HuH-7.5 (cell line): ENCODE measurements around the gene FADS1.
A peak's percentile ranks its signal among the peaks of the same experiment; 100 is the strongest.

Experiments used
- DNase-seq: peaks from one replicate; pipeline ENCODE4 v3.0.0; 2011; ENCODE audit warnings: low spot score

The FADS1 gene

DNA sequence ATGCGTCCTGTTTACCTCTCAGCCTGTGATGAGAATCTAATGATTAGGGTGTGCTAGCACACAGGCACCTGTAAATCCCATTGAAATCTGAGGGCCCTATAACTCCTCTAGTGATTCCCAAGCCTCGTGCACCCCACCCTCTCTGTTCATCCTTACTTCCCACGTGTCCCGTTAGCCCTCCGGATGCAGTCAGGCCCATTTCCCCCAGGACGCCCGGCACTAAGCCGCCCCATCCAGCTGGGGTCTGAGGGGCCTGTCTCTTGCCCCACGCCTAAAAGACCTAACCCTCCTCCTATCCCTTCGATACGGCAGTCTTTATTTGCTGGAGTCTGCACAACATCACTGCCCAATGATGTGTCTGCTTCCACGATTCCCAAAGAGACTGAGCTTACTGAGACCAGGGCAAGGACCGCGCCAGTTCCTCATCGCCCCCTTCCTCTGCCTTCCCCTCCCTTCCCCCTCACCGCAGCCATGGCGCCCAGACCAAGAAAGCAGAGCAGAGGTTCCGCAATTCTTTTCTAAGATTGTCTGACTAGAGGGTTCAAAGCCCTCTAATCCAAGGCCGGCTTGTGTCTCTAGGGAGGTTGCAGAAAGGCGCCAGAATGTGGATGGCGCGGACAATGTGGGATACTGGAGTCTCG, 10.2 kb upstream of the FADS1 start:
- no peak for DNase-seq

DNA sequence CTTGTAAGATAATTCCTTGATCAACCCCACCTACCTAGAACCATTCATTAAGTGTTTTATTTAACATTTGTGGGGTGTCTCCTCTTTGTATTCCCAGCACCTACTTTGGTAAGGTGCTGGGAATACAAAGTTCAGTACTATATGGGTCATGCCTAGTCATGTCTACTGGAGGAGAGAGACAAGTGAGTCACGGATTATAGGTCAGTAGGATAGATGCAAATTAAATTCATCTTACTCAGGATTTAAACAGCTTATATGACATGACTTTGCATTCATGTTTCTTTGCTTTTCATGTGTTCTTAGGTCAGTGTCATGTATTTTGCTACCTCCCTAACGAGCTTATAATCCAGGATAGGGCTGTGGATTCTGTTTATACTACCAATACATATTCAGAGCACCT, 3.4 kb upstream of the FADS1 start:
- no peak for DNase-seq

DNA sequence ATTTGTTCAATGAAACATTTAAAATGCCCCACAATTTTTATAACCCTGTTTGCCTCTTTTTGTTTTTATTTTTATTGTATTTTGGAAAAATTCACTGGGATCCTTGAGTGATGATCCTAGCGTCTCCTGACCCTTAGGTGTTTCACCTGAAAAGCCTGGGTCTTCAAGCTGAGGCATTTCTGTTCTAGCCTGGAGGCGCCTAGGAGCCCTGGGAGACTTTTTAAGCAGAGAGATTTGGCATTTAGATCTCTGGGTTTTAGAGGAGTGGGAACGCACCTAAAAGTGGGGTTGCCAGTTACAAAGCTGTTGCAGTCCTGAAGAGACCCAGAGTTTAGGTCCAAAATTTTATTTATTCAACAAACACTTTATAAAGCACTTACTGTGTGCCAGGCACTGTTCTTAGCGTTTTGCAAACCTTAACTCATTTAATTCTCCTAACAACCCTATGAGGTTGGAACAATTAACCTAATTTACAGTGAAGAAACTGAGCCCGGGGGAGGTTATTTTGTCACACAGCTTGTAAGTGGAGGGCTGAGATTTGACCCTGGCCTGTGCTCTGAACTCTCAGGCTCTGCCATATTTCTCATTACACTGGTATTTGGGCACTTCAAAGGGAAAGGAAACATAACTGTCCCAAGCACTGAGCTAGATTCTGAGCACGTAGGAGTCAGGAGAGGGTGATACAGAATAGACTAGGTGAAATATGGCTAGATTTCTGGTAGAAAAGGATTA, 834 bp upstream of the FADS1 start:
- DNase-seq, result no peak

DNA sequence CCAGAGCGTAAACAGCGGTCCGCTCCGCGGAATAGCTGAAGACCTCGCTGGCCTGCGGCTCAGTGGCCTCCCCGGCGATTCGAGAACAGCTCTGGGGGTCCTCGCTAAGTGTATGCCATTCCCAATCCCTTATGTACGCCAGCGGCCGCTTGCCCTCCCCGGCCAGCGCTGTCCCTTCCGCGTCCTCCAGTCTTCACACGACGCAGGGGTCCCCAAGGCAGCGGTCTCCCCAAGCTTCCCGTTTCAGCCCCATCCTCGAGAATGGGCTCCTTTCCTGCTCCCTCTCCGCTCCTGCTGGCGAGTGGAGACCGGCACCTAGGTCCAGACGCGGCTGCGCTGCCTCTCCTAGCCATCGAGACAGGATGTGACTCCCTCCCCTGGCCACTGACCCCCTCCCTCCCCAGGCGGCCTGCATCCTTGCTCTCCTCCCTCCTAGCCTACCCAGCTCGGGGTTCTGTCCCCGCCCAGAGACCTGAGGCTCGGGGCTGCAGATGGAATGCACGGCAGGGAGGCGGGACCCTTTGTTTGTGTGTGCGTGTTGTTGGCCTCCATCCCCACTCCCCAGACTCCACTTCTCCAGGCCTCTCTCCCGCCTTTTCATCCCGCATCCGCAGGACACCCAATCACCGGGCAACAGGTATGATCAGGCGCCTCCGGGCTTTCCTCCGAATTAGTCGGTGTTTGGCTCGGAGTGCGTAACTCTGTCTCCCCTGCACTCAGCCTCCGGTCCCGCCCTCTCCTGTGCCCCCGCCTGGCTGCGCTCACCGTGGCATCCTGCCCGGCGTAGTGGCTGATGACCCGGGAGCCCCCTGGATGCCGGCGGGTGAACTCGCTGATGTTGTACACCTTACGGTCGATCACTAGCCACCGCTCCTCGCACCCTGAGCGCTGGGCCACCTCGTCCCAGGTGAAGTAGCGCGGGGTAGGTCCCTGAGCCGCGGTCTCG, 740 bp downstream of the FADS1 start:
- DNase-seq, result peak; percentile 89

DNA sequence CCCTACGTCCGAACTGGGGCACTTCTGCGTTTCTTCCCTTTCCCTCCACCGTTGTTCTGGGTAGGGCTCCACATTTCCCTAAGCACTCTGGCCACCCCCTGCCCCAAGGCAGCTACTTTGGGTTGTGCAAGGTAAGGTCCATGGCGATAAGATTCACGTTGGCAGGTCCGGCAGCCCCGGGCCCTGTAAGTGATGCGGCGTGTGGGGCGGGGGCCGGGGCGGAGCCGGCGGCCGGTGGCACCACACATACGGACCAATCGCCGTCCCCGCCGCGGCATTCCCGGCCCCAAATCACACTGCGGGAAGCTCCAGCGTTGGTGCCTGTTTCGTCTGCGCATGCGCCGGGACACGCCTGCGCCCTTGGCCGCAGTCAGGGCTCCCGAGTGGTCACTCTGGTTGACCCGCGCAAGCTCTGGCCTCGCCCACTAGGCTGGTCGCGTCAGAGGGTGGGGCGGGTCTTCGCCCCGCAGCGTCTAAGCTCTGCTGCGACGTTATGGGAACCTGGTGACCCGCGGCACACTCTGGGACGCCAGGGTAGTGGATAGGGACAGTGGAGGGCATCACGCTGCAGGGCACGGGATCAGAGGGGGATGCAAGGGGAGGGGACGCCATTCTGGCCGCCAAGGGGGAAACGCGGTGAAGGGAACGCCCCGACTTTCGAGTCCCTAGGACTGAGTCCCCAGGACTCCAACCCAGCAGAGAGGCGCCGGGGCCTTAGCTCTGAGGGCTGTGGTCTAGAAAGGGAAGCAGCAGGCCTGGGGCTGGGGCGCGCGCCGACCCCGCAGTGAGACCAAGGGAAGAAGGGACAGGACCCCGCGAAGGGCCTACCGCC, 1.6 kb downstream of the FADS1 start:
- DNase-seq, result peak; percentile 98

DNA sequence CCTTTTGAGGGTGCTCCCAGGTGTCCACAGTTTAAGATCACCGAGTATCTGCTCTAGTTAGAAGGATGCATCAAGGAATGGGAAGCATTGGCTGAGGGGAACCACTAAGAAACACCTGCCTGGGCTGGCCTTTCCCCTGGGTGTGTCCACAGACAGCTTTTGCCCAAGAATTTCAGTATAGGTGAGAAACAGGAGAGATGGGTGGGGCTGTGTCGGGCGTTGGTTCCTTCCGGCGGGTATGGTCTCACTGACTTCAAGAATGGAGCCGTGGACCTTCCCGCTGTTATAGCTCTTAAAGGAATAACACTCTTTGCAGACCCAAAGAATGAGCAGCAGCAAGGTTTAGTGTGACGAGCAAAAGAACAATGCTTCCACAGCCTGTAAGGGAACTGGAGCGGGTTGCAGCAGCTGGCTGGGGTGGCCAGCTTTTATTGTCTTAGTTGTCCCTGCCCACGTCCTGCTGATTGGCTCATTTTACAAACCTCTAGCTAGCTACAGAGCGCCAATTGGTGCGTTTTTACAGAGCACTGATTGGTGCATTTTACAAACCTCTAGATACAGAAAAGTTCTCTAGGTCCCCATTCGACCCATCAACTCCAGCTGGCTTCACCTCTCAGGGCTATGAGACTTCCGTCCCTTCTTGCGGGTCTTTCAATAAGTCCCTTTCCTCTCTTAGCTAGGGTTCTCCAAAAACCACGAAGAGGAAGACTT, 2.4 kb downstream of the FADS1 start:
- no peak for DNase-seq

DNA sequence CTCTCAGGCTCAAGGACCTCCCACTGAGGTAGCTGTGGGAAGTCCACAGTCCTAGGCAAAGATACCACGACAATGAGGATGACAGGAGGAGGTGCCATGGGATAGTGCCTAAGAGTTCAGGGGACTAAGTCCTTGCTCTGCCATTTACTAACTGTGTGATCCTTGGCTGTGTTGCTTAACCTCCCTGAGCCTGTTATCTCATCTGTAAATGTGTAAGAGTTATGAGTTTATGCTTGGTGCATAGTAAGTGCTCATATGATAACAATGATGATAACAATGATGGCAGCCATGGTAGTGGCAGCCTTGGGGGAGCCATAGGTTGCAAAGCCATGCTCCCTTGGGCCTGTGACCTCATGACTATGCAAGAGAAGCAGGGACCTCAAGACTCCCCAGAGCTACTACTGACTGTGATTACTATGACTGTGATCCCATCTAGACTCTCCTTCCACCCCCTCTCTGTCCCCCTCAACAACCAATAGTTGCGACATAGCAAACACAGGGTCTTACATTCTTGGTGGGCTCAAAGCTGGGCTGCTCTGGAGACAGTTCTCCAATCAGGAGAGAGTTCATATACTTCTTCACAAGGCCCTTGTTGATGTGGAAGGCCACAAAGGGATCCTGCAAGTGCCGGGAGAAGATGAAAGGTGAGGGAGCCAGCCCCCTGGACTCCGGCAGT, 3.9 kb downstream of the FADS1 start:
- DNase-seq, result no peak

DNA sequence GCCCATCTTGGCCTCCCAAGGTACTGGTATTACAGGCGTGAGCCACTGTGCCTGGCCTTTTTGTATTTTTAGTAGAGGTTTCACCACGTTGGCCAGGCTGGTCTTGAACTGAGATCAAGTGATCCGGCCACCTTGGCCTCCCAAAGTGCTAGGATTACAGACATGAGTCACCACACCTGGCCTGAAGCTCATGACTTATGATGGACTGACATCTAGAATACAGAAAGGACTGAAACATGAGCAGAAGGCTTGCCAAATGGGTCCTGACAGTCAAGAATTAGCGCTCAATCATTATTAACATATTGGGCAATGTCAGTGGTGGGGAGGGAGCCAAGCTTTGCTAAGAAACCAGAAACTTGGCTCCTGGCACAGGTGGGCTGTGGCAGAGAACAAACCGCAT, 5.0 kb downstream of the FADS1 start:
- DNase-seq, result no peak

DNA sequence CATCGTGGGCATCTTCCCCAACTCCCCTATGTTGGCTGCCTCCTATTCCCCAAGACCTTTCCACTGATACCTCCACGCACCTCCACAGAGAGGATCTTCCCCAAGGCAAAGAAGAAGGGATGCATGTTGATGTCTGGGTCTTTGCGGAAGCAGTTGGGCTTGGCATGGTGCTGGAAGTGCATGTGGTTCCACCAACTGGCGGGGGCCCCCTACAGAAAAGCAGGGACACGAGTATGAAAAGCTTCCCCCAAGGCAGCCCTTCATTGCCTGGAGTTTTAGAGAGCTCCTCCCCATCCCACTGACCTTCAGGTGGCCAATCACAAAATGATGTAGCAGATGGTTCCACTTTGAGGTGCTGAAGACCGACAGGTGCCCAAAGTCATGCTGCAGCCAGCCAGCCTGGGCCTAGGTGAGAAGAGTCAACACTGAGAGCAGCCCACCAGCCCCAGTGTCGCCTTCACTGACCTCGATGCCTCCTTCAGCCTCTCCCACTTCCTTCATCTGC, 6.1 kb downstream of the FADS1 start:
- no peak for DNase-seq

DNA sequence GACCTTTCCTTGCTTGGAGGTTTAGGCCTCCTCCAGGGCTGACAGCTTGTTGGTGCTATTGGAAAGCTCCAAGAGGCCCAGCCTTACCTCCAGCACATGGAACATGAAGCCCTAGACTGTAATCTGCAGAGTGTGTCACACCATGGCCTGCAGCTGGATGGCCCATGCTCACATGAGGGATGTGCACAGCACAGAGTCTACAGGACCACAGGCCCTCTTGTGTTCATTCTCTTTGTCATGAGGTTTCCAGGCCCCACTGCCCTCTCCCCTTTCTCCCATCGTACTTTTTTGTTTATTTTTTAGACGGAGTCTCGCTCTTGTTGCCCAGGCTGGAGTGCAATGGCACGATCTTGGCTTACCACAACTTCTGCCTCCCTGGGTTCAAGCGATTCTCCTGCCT, 10.0 kb downstream of the FADS1 start:
- DNase-seq, result no peak

DNA sequence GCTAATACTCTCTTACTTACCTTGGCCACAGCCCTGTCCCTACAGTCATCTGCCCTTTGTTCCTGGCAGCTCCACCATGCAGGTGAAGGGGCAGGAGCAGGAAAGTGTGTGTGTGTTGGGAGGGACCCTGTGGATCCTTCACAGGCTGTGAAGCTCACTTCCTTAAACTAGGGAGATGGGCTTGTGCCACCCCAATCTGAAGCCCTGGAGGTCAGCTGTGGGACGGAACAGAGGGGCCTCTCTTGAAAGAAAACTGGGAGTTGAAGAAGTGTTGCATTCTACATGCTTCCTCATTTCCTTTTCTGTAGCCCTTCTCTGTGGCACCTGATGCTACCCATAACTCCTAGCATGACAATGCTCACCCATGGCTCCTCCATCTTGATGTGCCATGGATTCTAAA, 11.7 kb downstream of the FADS1 start:
- no peak for DNase-seq

DNA sequence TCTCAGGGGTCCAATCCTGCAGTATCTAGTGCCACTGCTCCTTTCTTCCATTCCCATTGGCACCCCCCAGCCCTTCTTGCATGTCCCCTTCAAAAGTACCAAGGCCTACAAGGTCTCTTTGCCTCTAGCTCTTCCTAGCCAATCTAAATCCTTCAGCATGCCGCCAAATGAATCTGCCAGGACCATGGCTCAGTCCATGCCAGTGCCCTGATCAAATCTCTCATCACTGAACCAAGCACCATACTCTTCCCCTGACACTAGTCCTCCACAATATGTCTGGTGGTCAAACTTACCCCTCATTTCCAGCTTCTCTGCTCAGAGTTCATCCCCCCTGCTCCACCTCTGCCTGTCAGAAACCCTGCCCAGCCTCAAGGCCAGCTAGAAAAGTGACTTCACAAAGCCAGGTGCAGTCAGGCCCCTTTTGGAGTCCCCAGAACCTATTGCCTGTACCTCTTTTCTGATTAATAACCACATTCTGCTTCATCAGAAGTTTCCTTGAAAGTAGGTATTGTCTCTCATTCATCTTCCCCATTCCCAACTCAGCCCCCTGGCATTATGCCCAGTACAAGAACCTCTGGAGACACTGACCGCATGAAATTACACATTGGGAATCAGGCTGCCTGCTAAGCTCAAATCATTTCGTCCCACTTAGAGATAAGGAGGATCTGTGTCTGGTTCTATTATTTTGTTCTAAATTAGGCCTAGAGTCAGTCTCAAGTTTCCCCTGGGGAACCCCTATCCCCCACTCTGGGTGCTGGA, 12.7 kb downstream of the FADS1 start:
- no peak for DNase-seq

DNA sequence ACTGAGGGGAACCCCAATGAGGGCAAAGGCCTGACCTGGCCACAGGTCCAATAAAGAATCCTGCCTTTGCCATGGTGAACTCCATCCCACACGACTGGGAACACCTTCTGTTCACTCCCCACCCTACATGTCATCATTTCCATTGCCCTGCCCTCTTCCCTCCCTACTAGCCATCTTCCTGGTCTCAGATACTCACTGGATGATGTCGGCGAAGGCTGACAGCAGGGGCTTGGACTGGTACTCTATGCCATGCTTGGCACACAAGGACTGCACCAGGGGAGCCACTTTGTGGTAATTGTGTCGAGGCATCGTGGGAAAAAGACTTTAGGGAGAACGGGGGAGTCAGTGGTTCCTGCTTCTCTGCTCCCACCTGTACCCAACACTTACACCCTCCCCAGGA, 14.2 kb downstream of the FADS1 start:
- DNase-seq, result no peak

DNA sequence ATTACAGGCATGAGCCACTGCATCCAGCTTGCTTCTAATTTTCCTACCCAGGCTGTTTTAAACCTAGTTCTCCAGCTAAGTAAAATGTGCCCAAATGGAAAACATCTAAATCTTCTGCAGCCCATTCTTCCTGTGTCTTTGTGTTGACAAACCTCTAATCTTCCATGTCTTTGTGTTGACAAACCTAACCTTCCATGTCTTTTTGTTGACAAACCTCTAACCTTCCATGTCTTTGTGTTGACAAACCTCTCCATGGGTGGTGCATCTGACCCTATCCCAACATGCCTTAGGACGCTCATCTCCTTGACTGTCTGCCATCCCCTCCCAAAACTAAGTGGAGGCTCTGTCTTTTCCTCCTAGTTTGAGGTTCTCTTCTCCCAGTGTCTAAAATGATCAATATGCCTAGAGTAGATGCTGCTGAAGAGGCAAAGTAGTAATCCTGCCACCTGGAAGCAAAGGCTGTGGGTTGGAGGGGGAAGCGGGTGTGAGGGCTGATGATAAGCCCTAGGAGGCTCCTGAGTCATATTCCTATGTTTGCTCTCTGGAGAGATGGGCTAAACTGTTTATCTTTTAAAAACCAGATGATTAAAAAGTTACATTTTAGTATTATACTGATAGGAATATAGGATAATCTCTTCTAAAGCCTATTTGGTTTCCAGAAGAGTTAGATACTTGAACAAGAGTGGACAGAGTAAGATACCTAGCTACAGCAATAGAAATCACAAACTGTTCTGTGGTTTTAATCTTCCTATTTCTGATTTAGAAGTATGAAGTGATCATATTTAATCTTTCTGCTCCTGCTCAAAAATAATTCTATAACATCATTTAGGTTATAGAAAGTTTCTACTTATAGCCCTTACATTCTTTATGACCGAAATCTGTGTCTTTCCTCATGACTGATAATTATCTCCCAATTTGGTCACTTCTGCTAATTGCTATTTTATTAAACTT, 16.2 kb downstream of the FADS1 start:
- no peak for DNase-seq

DNA sequence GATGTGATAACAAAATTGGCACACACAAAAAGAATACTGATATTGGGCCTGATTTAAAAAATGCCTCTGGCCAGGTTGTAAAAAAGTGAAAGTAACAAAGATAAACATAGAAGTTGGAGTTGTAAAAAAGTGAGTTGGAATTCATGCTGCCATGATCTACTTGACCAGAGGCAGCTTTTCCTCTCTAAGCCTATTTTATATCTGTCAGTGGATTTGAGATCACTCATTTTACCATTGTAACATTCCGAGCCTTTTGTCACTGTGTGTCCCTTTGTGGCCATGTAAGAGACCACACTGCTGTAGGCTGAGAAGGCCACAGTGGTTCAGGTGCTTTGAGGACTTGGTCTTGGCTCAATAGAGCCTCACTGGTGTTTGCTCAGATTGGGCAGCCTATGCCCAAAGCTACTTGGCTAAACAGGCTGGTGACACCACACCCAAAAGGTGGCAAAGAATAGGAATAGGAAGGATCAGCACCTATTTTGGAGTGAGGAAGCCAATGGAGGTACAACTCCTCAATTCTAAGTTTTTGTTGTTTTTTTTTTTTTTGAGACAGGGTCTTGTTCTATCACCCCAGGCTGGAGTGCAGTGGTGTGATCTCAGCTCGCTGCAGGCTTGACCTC, 17.0 kb downstream of the FADS1 start:
- DNase-seq, result no peak

DNA sequence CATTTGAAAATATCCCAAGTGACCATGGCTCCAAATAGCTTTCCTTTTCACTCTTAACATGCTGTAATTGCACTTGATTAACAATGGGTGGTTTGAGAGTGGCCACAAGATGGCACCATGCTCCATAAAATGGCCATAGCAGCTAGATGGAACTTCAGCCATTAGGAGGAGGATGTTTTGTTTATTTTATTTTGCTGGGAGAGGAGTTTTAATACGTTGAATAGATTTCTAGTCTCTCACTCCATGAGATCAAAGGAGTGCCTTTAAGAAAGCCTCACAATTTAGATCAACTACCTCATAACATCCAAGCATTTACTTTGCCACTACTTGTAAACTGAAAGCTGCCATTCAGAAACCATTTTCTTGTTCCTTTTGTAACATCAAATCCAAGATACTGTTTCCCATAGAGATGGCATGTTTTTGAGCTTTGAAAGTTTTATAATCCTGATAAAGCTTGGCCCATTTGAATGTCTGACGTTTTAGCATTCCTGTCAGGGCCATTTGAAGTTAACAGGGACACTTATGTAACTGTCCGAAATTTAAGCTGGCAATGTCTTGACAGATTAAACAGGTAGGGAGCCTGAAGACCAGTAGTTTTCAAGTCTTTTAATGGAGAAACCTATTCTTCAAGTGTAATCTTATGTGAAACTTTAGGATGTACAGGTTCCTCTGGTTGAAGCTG, 19.4 kb downstream of the FADS1 start:
- DNase-seq, result peak; percentile 82

DNA sequence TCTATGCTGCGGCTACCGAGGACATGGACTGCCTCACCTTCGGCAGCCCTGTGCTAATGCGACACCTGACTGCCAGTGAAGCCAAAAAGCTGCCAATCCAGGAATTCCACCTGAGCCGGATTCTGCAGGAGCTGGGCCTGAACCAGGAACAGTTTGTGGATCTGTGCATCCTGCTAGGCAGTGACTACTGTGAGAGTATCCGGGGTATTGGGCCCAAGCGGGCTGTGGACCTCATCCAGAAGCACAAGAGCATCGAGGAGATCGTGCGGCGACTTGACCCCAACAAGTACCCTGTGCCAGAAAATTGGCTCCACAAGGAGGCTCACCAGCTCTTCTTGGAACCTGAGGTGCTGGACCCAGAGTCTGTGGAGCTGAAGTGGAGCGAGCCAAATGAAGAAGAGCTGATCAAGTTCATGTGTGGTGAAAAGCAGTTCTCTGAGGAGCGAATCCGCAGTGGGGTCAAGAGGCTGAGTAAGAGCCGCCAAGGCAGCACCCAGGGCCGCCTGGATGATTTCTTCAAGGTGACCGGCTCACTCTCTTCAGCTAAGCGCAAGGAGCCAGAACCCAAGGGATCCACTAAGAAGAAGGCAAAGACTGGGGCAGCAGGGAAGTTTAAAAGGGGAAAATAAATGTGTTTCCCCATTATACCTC, 20.8 kb downstream of the FADS1 start:
- DNase-seq, result no peak
